ENCODE results near the gene TNFRSF14. TPM values are rescaled to one million over a fixed set of nuclear protein-coding genes. Genes with fewer than 3 reads are reported as not detected.

TNFRSF14 gene
- total and polyA plus RNA-seq, 9 of the 15 experiments (the other 6 are each of a cell fraction or from before 2014, with no cell fraction given): 0.11 to 2.3 (median 0.68) TPM; not detected in 2

DNA sequence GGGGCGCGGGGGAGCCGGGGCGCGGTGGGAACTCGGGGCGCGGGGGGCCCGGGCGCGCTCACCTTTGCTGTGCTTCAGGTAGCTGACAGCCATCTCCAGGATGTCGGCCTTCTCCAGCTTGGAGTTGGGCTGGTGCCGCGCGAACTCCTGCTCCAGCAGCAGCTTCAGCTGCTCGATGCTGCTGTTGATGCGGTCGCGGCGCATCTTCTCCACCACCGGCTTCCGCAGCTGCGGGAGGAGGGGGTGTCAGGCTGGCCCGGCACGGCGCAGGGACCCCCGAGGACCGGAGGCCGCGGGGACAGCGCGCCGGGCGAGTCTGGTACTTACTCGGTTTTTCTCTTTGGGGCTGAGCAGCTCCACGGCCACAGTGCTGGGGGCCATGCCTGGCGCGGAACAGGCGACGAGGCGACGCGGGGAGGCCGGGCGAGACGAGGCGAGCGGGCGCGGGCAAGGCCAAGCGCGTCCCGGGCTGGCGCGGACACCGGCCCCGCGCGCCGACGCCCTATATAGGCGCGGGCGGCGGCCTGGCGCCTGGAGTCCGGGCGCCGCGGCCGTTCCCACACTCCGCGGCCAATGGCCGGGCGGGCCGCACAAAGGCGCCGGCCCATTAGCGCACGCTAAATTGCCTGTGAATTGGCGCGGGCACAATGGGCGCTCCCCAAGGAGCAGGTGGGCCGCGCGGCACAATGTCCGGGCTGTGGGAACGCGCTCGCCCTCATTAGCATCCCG is 26.2 kb upstream of the TNFRSF14 start, which contains the start of gene HES5:
Gene HES5, minus strand, starts transcription at position 480 of the 729 bp plus-strand sequence. Its CDS starts 99 bp downstream, at position 381.
- no TSS peak for BruUV-seq (replicated peaks)
- H3K27ac ChIP-seq (ENCODE audit: extremely low read depth, low read depth, low read length): no peak within 1 kb of the TSS
- H2AFZ ChIP-seq (ENCODE audit: low read depth, low read length): peak within 1 kb of the TSS; percentile 72; the same call in 1 of the 2 replicates
- no peaks in the 10 kb centered on the region for H3K9me3 ChIP-seq (replicated peaks; ENCODE audit: control insufficient read depth, insufficient read depth, low read depth, low read length)
- H3K9ac ChIP-seq (ENCODE audit: insufficient read depth in 1 of 2, low read depth in 2 of 2, low read length in 2 of 2): peak within 1 kb of the TSS in 1 of 2 experiments; percentile 50; a peak in 2 of 4 replicates
- H3K4me2 ChIP-seq (ENCODE audit: insufficient read depth, low read length): no peak within 1 kb of the TSS; the same call in 1 of the 2 replicates
- no peak within 1 kb of the TSS for H3K4me3 ChIP-seq
- H3K9me1 ChIP-seq (ENCODE audit: control insufficient read depth, insufficient read depth, low read length): peaks cover 3% of the 10 kb centered on the region
- peaks cover 36 to 49% of the 10 kb centered on the region in 2 experiments; a peak in 4 of 5 replicates for H3K27me3 ChIP-seq (ENCODE audit: control insufficient read depth in 2 of 2, insufficient read depth in 2 of 2, low read length in 2 of 2)
- ATAC-seq: no peak
- ChIA-PET POLR2A (interaction anchor here (0.6 to 1.1 kb wide), 3 partner anchors 12 to 112 kb away, joined by 3 read pairs; no protein-coding TSS in a partner anchor), CTCF (ENCODE audit: low intra/inter-chr PET ratio) (interaction anchor here (0.6 kb wide), 1 partner anchor 19 kb away, joined by 3 read pairs; no protein-coding TSS in a partner anchor)
- H3K4me1 ChIP-seq (replicated peaks in 1 of 2; ENCODE audit: control insufficient read depth in 2 of 2, insufficient read depth in 2 of 2, low read length in 2 of 2): peaks cover 9 to 82% of the 10 kb centered on the region in 2 experiments; a peak in 4 of 5 replicates
- H3K79me2 ChIP-seq (ENCODE audit: control insufficient read depth, insufficient read depth, low read length): peaks cover 12% of the 10 kb centered on the region
- FAIRE-seq: no peak
- peak in 1 of 4 experiments; percentile 55 for DNase-seq (ENCODE audit: extremely low read depth in 1 of 4, low spot score in 3 of 4)
- intact Hi-C loops (cut with micrococcal nuclease) (no loop called here), in situ Hi-C loops (cut with MboI) (loop anchor here (25.0 kb wide), 1 partner anchor 343 kb away; the partner anchor contains the start of gene FAAP20)
- WGBS (ENCODE audit: insufficient coverage, low coverage, missing lambda C conversion rate): 17% methylated on average over 76 of the region's 91 CpGs
- H4K20me1 ChIP-seq (replicated peaks; ENCODE audit: control insufficient read depth, insufficient read depth, low read length): peaks cover 20% of the 10 kb centered on the region
- H3K36me3 ChIP-seq (ENCODE audit: control insufficient read depth, insufficient read depth, low read length): peaks cover 2% of the 10 kb centered on the region; the same call in 1 of the 3 replicates
- no peak for TF ChIP-seq RREB1 (CRISPR knock-in tag; IDR thresholded peaks at IDR 0.05)
- no peak for TF ChIP-seq RCOR1 (IDR thresholded peaks at IDR 0.05; ENCODE audit: borderline replicate concordance in 1 of 2, low read depth in 2 of 2, low read length in 2 of 2)
- no peak for TF ChIP-seq ETV6 (IDR thresholded peaks at IDR 0.05; ENCODE audit: borderline replicate concordance in 1 of 2, low read depth in 2 of 2, low read length in 1 of 2)
- no peak for TF ChIP-seq ETV6 (CRISPR knock-in tag; IDR thresholded peaks at IDR 0.05; ENCODE audit: borderline replicate concordance)
- TF ChIP-seq RNF2 (IDR thresholded peaks at IDR 0.05): no peak
- TF ChIP-seq, protein P1, sequence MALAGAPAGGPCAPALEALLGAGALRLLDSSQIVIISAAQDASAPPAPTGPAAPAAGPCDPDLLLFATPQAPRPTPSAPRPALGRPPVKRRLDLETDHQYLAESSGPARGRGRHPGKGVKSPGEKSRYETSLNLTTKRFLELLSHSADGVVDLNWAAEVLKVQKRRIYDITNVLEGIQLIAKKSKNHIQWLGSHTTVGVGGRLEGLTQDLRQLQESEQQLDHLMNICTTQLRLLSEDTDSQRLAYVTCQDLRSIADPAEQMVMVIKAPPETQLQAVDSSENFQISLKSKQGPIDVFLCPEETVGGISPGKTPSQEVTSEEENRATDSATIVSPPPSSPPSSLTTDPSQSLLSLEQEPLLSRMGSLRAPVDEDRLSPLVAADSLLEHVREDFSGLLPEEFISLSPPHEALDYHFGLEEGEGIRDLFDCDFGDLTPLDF (CRISPR knock-in tag; IDR thresholded peaks at IDR 0.05): no peak
- TF ChIP-seq HMG20B (CRISPR knock-in tag; IDR thresholded peaks at IDR 0.05): no peak
- TF ChIP-seq ZBTB7A (IDR thresholded peaks at IDR 0.05; ENCODE audit: borderline replicate concordance, control insufficient read depth, low read depth, low read length): no peak
- TF ChIP-seq, protein P2, sequence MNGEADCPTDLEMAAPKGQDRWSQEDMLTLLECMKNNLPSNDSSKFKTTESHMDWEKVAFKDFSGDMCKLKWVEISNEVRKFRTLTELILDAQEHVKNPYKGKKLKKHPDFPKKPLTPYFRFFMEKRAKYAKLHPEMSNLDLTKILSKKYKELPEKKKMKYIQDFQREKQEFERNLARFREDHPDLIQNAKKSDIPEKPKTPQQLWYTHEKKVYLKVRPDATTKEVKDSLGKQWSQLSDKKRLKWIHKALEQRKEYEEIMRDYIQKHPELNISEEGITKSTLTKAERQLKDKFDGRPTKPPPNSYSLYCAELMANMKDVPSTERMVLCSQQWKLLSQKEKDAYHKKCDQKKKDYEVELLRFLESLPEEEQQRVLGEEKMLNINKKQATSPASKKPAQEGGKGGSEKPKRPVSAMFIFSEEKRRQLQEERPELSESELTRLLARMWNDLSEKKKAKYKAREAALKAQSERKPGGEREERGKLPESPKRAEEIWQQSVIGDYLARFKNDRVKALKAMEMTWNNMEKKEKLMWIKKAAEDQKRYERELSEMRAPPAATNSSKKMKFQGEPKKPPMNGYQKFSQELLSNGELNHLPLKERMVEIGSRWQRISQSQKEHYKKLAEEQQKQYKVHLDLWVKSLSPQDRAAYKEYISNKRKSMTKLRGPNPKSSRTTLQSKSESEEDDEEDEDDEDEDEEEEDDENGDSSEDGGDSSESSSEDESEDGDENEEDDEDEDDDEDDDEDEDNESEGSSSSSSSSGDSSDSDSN (IDR thresholded peaks at IDR 0.05; ENCODE audit: borderline replicate concordance in 1 of 2, low read depth in 2 of 2, low read length in 2 of 2): peak; percentile 53; a peak in 2 of 4 replicates
